T-helper 1 cell treated with Interleukin-12 subunit alpha and Interleukin-12 subunit beta and Interleukin-4 antibody, amounts not matched to agents 30 ng/mL and 1 ng/mL, for 36 hours (primary cell): ENCODE results near the gene HTR3D. TPM values are rescaled to one million over a fixed set of nuclear protein-coding genes. Genes with fewer than 3 reads are reported as not detected.
"Not testable (repeated sequence)": the region's sequence is repeated elsewhere in the genome, so short reads cannot be mapped to it uniquely, and the experiment has no call there.

Experiments used
- intact Hi-C: fragments of 100-400 bp; cut with micrococcal nuclease; formaldehyde crosslinking; loops from one replicate; pipeline ENCODE4 v1.15.1; 2024
- total RNA-seq: library from RNA; stranded (reverse); gene quantifications from 2 replicates; pipeline ENCODE4 v1.2.3, GENCODE V29; 2022

HTR3D gene
- total RNA-seq, 1 donor from 2014 or later, result not detected

DNA sequence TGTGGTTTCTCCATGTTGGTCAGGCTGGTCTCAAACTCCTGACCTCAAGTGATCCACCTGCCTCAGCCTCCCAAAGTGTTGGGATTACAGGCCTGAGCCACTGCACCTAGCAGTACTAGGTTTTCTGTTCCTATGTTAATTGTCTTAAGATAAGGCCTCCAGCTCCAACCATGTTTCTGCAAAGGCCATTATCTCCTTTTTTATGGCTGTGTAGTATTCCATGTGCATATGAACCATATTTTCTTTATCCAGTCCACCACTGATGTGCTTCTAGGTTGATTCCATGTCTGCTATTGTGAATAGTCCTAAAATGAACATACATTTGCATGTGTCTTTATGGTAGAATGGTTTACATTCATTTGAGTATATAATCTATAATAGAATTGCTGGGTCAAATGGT, 31.1 kb downstream of the HTR3D start:
- intact Hi-C loops, result no loop called here

DNA sequence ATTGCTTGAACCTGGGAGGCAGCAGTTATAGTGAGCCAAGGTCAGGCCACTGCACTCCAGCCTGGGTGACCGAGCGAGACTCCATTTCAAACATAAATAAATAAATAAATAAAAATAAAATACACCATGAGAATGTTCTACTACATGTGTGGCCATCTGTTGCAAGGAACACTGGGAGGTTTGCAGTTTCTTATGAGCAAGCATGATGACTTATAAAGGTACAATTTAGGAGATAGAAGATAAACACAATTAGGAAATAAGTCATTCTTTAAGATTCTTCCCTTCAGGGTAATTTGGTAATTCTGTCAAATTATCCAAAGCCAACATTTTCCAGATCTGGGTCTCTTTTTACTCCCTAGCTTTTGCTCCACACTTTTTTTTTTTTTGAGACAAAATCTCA, 34.7 kb downstream of the HTR3D start:
- intact Hi-C loops, result no loop called here

- intact Hi-C loops, result no loop called here
Measured at GRCh38 chr3:184067573-184068055, 36.1 kb downstream of the HTR3D start.

DNA sequence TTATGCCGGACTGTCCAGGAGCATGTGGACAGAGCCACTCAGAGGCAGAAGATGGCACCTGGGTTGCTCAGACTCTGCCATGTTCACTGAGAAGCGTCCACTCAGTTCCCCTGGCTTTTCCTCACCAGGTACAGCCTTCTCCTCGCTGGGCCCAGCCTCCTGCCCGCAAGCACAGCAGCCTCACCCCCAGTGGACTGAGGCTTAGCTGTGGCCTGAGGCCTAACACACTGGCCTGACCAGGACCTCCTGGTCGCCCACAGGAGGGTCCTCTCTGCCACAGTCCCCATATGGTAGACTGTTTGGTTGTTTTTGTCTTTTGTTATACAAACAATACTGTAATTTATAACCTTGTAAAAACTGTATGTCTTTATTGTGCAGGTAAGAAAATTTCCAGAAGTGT, 36.8 kb downstream of the HTR3D start:
- intact Hi-C loops, result no loop called here

GRCh38 chr3:184071142-184071541, 39.6 kb downstream of the HTR3D start:
- intact Hi-C loops, result not testable (repeated sequence)

- intact Hi-C loops, result no loop called here
Measured at GRCh38 chr3:184073621-184074020, 42.1 kb downstream of the HTR3D start.

DNA sequence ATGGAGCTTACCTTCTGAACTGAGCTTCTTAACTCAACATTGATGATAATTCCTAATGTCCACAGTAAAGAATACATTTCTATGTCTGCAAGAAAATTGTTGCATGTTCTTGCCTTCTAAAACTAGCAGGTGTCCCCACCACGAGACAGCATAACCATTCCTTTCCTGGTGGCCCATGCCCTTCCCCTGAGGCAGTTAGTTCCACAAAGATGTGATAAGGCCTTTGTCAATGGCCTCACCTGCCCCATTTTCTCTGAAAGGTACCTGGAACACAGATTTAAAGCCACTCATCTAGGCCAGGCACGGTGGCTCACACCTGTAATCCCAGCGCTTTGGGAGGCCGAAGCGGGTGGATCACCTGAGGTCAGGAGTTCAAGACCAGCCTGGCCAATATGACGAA, 44.4 kb downstream of the HTR3D start:
- intact Hi-C loops, result no loop called here

DNA sequence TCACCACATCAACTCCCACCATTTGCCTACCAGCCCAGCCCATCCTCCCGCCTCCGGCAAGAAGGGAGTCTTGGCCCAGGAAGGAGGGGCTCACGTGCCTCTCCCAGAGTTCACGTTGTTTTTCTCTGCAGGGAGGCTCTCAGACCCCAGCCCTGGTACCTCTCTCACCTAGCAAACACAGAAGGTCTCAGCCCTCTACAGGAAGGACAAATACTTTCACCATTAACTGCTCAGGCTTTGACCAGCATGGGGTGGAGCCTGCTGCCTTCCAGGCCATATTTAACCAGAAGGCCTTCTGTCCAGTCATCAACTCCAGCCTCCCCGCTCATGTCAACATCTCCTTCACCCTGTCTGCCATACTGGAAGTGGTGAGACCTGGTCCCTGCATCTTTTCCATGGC, 46.3 kb downstream of the HTR3D start:
- intact Hi-C loops, result no loop called here

GRCh38 chr3:184078851-184079250, 47.3 kb downstream of the HTR3D start:
- intact Hi-C loops, result no loop called here

DNA sequence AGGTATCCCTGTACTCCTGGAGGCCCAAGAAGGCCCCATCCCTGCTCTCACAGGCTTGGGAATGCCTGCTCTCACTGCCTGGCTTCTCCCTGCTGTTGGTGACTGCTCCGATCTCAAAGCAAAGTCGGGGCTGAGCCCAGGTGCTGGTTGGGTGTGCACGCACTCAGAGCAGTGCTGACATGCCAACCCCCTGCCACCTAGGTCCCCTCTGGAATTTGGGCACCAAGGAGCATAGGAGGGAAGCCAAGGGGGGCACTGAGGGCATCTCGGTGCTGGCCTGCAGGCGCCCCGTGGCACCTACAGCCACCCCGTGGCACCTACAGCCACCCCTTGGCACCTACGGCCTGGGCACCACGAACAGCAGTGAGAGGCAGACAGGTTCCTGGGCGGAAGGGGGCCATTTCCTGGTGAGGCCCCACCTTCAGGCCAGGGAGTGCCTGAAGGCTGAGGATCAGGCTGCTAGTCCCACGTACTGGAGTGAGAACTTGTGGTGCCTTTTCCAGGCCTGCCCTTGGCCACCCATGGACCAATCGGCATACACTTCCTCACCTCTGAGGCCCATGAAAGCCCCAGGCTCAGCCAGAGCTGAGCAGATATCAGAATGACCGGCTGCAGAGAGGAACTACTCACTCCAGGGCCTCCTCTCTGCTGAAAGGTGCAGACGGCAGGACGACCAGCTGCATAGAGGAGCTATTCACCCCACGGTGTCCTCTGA, 49.7 kb downstream of the HTR3D start:
- intact Hi-C loops, result no loop called here

GRCh38 chr3:184082034-184082433, 50.5 kb downstream of the HTR3D start:
- intact Hi-C loops, result no loop called here

DNA sequence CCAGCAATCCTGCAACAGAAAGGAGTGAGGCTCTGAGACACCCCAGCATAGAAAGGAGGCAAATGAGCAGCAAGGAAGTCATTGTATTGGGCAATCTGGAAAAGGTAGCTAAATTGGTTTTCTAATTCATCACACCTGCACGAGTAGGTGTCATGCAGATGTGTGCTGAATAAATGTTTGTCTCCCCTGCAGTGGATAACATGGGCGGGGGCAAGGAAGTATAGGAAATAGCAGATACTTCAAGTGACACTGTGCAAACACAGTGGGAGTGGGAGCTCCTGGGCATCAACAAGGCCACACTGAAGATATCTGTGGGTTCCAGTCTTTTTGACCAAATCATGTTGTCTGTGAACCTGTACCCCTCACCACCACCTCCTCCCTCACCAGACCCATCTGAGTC, 50.9 kb downstream of the HTR3D start:
- intact Hi-C loops, result no loop called here

GRCh38 chr3:184085389-184085852, 53.9 kb downstream of the HTR3D start:
- intact Hi-C loops, result no loop called here

Other genes starting within 250 kb of the HTR3D start
- 0.76 and 1.1 TPM in 2 replicates for gene MAP6D1, start 206.2 kb upstream of the HTR3D start, total RNA-seq
- gene PARL, start 146.9 kb upstream of the HTR3D start, total RNA-seq, result 51.4 and 56.0 TPM in 2 replicates
- gene ABCC5, start 13.9 kb upstream of the HTR3D start, total RNA-seq, result 20.9 and 22.4 TPM in 2 replicates
- not detected in 2 replicates for gene HTR3C, start 21.3 kb downstream of the HTR3D start, total RNA-seq
- gene HTR3E, start 65.3 kb downstream of the HTR3D start, total RNA-seq, result not detected in 2 replicates
- gene EIF2B5, start 103.6 kb downstream of the HTR3D start, total RNA-seq, result 57.4 and 58.0 TPM in 2 replicates
- 41.8 and 47.1 TPM in 2 replicates for gene DVL3, start 123.6 kb downstream of the HTR3D start, total RNA-seq
- gene AP2M1, start 143.1 kb downstream of the HTR3D start, total RNA-seq, result 210 and 221 TPM in 2 replicates
- gene ABCF3, start 154.5 kb downstream of the HTR3D start, total RNA-seq, result 70.7 and 73.4 TPM in 2 replicates
- gene VWA5B2, start 197.8 kb downstream of the HTR3D start, total RNA-seq, result not detected in 2 replicates
- 51.5 and 57.4 TPM in 2 replicates for gene ALG3, start 217.2 kb downstream of the HTR3D start, total RNA-seq
- gene EEF1AKMT4, start 217.9 kb downstream of the HTR3D start, total RNA-seq, result 6.2 and 6.5 TPM in 2 replicates
- 0.15 and 0.20 TPM in 2 replicates for gene CAMK2N2, start 229.8 kb downstream of the HTR3D start, total RNA-seq
- gene ECE2, start 244.3 kb downstream of the HTR3D start, total RNA-seq, result not detected in 2 replicates